ENCODE measurements around the gene EZH2.

The EZH2 gene

GRCh38 chr7:148790131-148790726, 93.9 kb downstream of the EZH2 start:
- Histone ChIP-seq H3K9ac (ENCODE audit: low read length in 5 of 5) (no peak overlapping the region), H3K36me3 (ENCODE audit: control insufficient read depth in 5 of 5, insufficient read depth in 5 of 5, low read length in 5 of 5) (peaks cover 42 to 91% (median 83%) of the 10 kb centered on the region in 5 donors), H3K4me3 (ENCODE audit: low read depth in 1 of 5, low read length in 5 of 5) (no peak overlapping the region), H3K27me3 (ENCODE audit: control insufficient read depth in 5 of 5, insufficient read depth in 4 of 5, low read length in 5 of 5) (no peaks in the 10 kb centered on the region), H3K9me3 (ENCODE audit: control insufficient read depth in 5 of 5, low read length in 5 of 5) (no peaks in the 10 kb centered on the region), H3K4me1 (ENCODE audit: control insufficient read depth in 5 of 5, insufficient read depth in 5 of 5, low read length in 5 of 5) (no peaks in the 10 kb centered on the region), H3K27ac (ENCODE audit: low read depth, low read length) (no peak overlapping the region)

- H3K36me3 ChIP-seq (ENCODE audit: control insufficient read depth in 5 of 5, insufficient read depth in 5 of 5, low read length in 5 of 5) = peaks cover 46 to 89% (median 81%) of the 10 kb centered on the region in 5 donors
Measured at GRCh38 chr7:148789220-148789619, 94.9 kb downstream of the EZH2 start.

GRCh38 chr7:148787571-148788295, 96.4 kb downstream of the EZH2 start:
- Histone ChIP-seq H3K9ac (ENCODE audit: low read length in 5 of 5) (no peak overlapping the region), H3K4me1 (ENCODE audit: control insufficient read depth in 5 of 5, insufficient read depth in 5 of 5, low read length in 5 of 5) (no peaks in the 10 kb centered on the region), H3K27me3 (ENCODE audit: control insufficient read depth in 5 of 5, insufficient read depth in 4 of 5, low read length in 5 of 5) (no peaks in the 10 kb centered on the region), H3K27ac (ENCODE audit: low read depth, low read length) (no peak overlapping the region), H3K9me3 (ENCODE audit: control insufficient read depth in 5 of 5, low read length in 5 of 5) (no peaks in the 10 kb centered on the region), H3K4me3 (ENCODE audit: low read depth in 1 of 5, low read length in 5 of 5) (no peak overlapping the region), H3K36me3 (ENCODE audit: control insufficient read depth in 5 of 5, insufficient read depth in 5 of 5, low read length in 5 of 5) (peaks cover 40 to 90% (median 86%) of the 10 kb centered on the region in 5 donors)

More at GRCh38 chr7:148789220-148789619, 94.9 kb downstream of the EZH2 start:
- H3K9me3 ChIP-seq (ENCODE audit: control insufficient read depth in 5 of 5, low read length in 5 of 5) = no peaks in the 10 kb centered on the region
- no peak overlapping the region for H3K4me3 ChIP-seq (ENCODE audit: low read depth in 1 of 5, low read length in 5 of 5)
- H3K27ac ChIP-seq (ENCODE audit: low read depth, low read length) = no peak overlapping the region
- H3K9ac ChIP-seq (ENCODE audit: low read length in 5 of 5) = no peak overlapping the region
- no peaks in the 10 kb centered on the region for H3K4me1 ChIP-seq (ENCODE audit: control insufficient read depth in 5 of 5, insufficient read depth in 5 of 5, low read length in 5 of 5)
- no peaks in the 10 kb centered on the region for H3K27me3 ChIP-seq (ENCODE audit: control insufficient read depth in 5 of 5, insufficient read depth in 4 of 5, low read length in 5 of 5)

GRCh38 chr7:148783801-148784527, 100.1 kb downstream of the EZH2 start:
- Histone ChIP-seq H3K36me3 (ENCODE audit: control insufficient read depth in 5 of 5, insufficient read depth in 5 of 5, low read length in 5 of 5) (peaks cover 31 to 87% (median 72%) of the 10 kb centered on the region in 5 donors), H3K4me3 (ENCODE audit: low read depth in 1 of 5, low read length in 5 of 5) (no peak overlapping the region), H3K27ac (ENCODE audit: low read depth, low read length) (no peak overlapping the region), H3K9me3 (ENCODE audit: control insufficient read depth in 5 of 5, low read length in 5 of 5) (no peaks in the 10 kb centered on the region), H3K9ac (ENCODE audit: low read length in 5 of 5) (no peak overlapping the region), H3K4me1 (ENCODE audit: control insufficient read depth in 5 of 5, insufficient read depth in 5 of 5, low read length in 5 of 5) (no peaks in the 10 kb centered on the region), H3K27me3 (ENCODE audit: control insufficient read depth in 5 of 5, insufficient read depth in 4 of 5, low read length in 5 of 5) (no peaks in the 10 kb centered on the region)

- Histone ChIP-seq H3K9ac (ENCODE audit: low read length in 5 of 5) (no peak overlapping the region), H3K9me3 (ENCODE audit: control insufficient read depth in 5 of 5, low read length in 5 of 5) (no peaks in the 10 kb centered on the region), H3K4me1 (ENCODE audit: control insufficient read depth in 5 of 5, insufficient read depth in 5 of 5, low read length in 5 of 5) (no peaks in the 10 kb centered on the region), H3K36me3 (ENCODE audit: control insufficient read depth in 5 of 5, insufficient read depth in 5 of 5, low read length in 5 of 5) (peaks cover 26 to 83% (median 69%) of the 10 kb centered on the region in 5 donors), H3K4me3 (ENCODE audit: low read depth in 1 of 5, low read length in 5 of 5) (peak overlapping the region in 1 of 5 donors; percentile 17), H3K27me3 (ENCODE audit: control insufficient read depth in 5 of 5, insufficient read depth in 4 of 5, low read length in 5 of 5) (no peaks in the 10 kb centered on the region), H3K27ac (ENCODE audit: low read depth, low read length) (no peak overlapping the region)
Measured at GRCh38 chr7:148782757-148783456, 101.2 kb downstream of the EZH2 start.

- Histone ChIP-seq H3K27ac (ENCODE audit: low read depth, low read length) (no peak overlapping the region), H3K9ac (ENCODE audit: low read length in 5 of 5) (no peak overlapping the region), H3K4me3 (ENCODE audit: low read depth in 1 of 5, low read length in 5 of 5) (no peak overlapping the region), H3K9me3 (ENCODE audit: control insufficient read depth in 5 of 5, low read length in 5 of 5) (no peaks in the 10 kb centered on the region), H3K27me3 (ENCODE audit: control insufficient read depth in 5 of 5, insufficient read depth in 4 of 5, low read length in 5 of 5) (no peaks in the 10 kb centered on the region), H3K36me3 (ENCODE audit: control insufficient read depth in 5 of 5, insufficient read depth in 5 of 5, low read length in 5 of 5) (peaks cover 33 to 62% (median 58%) of the 10 kb centered on the region in 5 donors), H3K4me1 (ENCODE audit: control insufficient read depth in 5 of 5, insufficient read depth in 5 of 5, low read length in 5 of 5) (no peaks in the 10 kb centered on the region)
Measured at GRCh38 chr7:148774471-148774870, 109.6 kb downstream of the EZH2 start.

- no peak overlapping the region for H3K9ac ChIP-seq (ENCODE audit: low read length in 5 of 5)
- peaks cover 33 to 65% (median 59%) of the 10 kb centered on the region in 5 donors for H3K36me3 ChIP-seq (ENCODE audit: control insufficient read depth in 5 of 5, insufficient read depth in 5 of 5, low read length in 5 of 5)
- no peak overlapping the region for H3K4me3 ChIP-seq (ENCODE audit: low read depth in 1 of 5, low read length in 5 of 5)
- H3K4me1 ChIP-seq (ENCODE audit: control insufficient read depth in 5 of 5, insufficient read depth in 5 of 5, low read length in 5 of 5) = no peaks in the 10 kb centered on the region
- H3K27ac ChIP-seq (ENCODE audit: low read depth, low read length) = no peak overlapping the region
- H3K27me3 ChIP-seq (ENCODE audit: control insufficient read depth in 5 of 5, insufficient read depth in 4 of 5, low read length in 5 of 5) = no peaks in the 10 kb centered on the region
- no peaks in the 10 kb centered on the region for H3K9me3 ChIP-seq (ENCODE audit: control insufficient read depth in 5 of 5, low read length in 5 of 5)
Measured at GRCh38 chr7:148773334-148773733, 110.8 kb downstream of the EZH2 start.

- Histone ChIP-seq H3K27ac (ENCODE audit: low read depth, low read length) (no peak overlapping the region), H3K9me3 (ENCODE audit: control insufficient read depth in 5 of 5, low read length in 5 of 5) (no peaks in the 10 kb centered on the region), H3K36me3 (ENCODE audit: control insufficient read depth in 5 of 5, insufficient read depth in 5 of 5, low read length in 5 of 5) (peaks cover 40 to 71% (median 63%) of the 10 kb centered on the region in 5 donors), H3K4me3 (ENCODE audit: low read depth in 1 of 5, low read length in 5 of 5) (no peak overlapping the region), H3K4me1 (ENCODE audit: control insufficient read depth in 5 of 5, insufficient read depth in 5 of 5, low read length in 5 of 5) (no peaks in the 10 kb centered on the region), H3K9ac (ENCODE audit: low read length in 5 of 5) (no peak overlapping the region), H3K27me3 (ENCODE audit: control insufficient read depth in 5 of 5, insufficient read depth in 4 of 5, low read length in 5 of 5) (no peaks in the 10 kb centered on the region)
Measured at GRCh38 chr7:148772297-148773089, 111.6 kb downstream of the EZH2 start.

- H3K9ac ChIP-seq (ENCODE audit: low read length in 5 of 5) = no peak overlapping the region
- H3K27ac ChIP-seq (ENCODE audit: low read depth, low read length) = no peak overlapping the region
- no peaks in the 10 kb centered on the region for H3K4me1 ChIP-seq (ENCODE audit: control insufficient read depth in 5 of 5, insufficient read depth in 5 of 5, low read length in 5 of 5)
- H3K27me3 ChIP-seq (ENCODE audit: control insufficient read depth in 5 of 5, insufficient read depth in 4 of 5, low read length in 5 of 5) = no peaks in the 10 kb centered on the region
- no peaks in the 10 kb centered on the region for H3K9me3 ChIP-seq (ENCODE audit: control insufficient read depth in 5 of 5, low read length in 5 of 5)
- H3K36me3 ChIP-seq (ENCODE audit: control insufficient read depth in 5 of 5, insufficient read depth in 5 of 5, low read length in 5 of 5) = peaks cover 44 to 75% (median 58%) of the 10 kb centered on the region in 5 donors
- H3K4me3 ChIP-seq (ENCODE audit: low read depth in 1 of 5, low read length in 5 of 5) = no peak overlapping the region
Measured at GRCh38 chr7:148770004-148770403, 114.1 kb downstream of the EZH2 start.

Data from subcutaneous abdominal adipose tissue (tissue), 5 donors.